Heart left ventricle (tissue), 16 donors: ENCODE data around the gene TUT4. TPM values are rescaled to one million over a fixed set of nuclear protein-coding genes. Genes with fewer than 3 reads are reported as not detected.

Experiments used
- ATAC-seq, 4 donors: fragments of 200-7000 bp; cut with Tn5 transposase; one replicate each; pipeline ENCODE4 v1.9.1; 2020 to 2022; ENCODE audit warnings: moderate library complexity in 4 of 4, mild to moderate bottlenecking in 3 of 4, moderate number of reproducible peaks in 1 of 4
- DNase-seq, 5 donors: peaks; one replicate each; pipeline ENCODE4 v3.0.0-alpha.2; 2020
- H3K27ac ChIP-seq, 12 donors: fragments of 200-600 bp; sonication (generic) in 4 of 12; one replicate each; pipeline versions ENCODE4 v1.5.0 to v1.8.0; 2016 to 2022; ENCODE audit warnings: mild to moderate bottlenecking in 2 of 12
- H3K27me3 ChIP-seq, 9 donors: fragments of 200-600 bp; sonication (generic) in 2 of 9; one replicate each; pipeline versions ENCODE4 v1.5.1 to v1.8.0; 2016 to 2022; ENCODE audit warnings: mild to moderate bottlenecking in 3 of 9
- H3K36me3 ChIP-seq, 9 donors: fragments of 200-600 bp; sonication (generic) in 2 of 9; one replicate each; pipeline versions ENCODE4 v1.5.0 to v1.8.0; 2018 to 2022; ENCODE audit warnings: mild to moderate bottlenecking in 2 of 9
- H3K4me1 ChIP-seq, 12 donors: fragments of 200-600 bp; sonication (generic) in 4 of 12; one replicate each; pipeline versions ENCODE4 v1.5.0 to v1.8.0; 2016 to 2022; ENCODE audit warnings: mild to moderate bottlenecking in 3 of 12
- H3K4me3 ChIP-seq, 12 donors: fragments of 200-600 bp; sonication (generic) in 4 of 12; one replicate each; pipeline versions ENCODE4 v1.5.0 to v1.8.0; 2017 to 2022; ENCODE audit warnings: mild to moderate bottlenecking in 9 of 12, moderate library complexity in 4 of 12
- H3K9me3 ChIP-seq, 12 donors: fragments of 200-600 bp; sonication (generic) in 4 of 12; one replicate each; pipeline versions ENCODE4 v1.5.0 to v1.8.0; 2016 to 2022; ENCODE audit warnings: mild to moderate bottlenecking in 1 of 12
- CTCF ChIP-seq, 12 donors: fragments of 200-600 bp; sonication (generic) in 4 of 12; IDR thresholded peaks; one replicate each; pipeline versions ENCODE4 v1.5.0 to v1.8.0; 2018 to 2022; ENCODE audit warnings: antibody characterized with exemption in 12 of 12, mild to moderate bottlenecking in 5 of 12
- POLR2A ChIP-seq, 2 donors: fragments of 450-650 bp; IDR thresholded peaks; one replicate each; pipeline ENCODE4 v1.6.1; 2017; ENCODE audit warnings: antibody characterized with exemption in 2 of 2, mild to moderate bottlenecking in 2 of 2, moderate library complexity in 2 of 2
- WGBS, 4 donors: extraction: QIAGEN DNeasy Blood & Tissue Kit in 2 of 4; methylation state at CpG; one replicate each; pipeline versions ENCODE4 v1.1.5 to v1.1.7; 2013 to 2018; 5-methylcytosine and 5-hydroxymethylcytosine counted together
- intact Hi-C, 10 donors: fragments of 100-400 bp; cut with DNase I; formaldehyde crosslinking; loops; one replicate each; pipeline versions ENCODE4 v1.11.1 to v1.14.2; 2022
- polyA plus RNA-seq, 2 donors: library from polyadenylated mRNA; stranded (reverse); fragments of 200-250 nt; gene quantifications; one replicate each; pipeline ENCODE4 v1.2.3, GENCODE V29; 2013
- total RNA-seq, 9 donors: library from RNA; depleted of rRNA in 2 of 9; stranded (reverse); fragments of >200 nt in 2 of 9; fragmentation: NEBNext Ultra II Directional in 3 of 9; extraction: Animal tissue kit (Norgen Biotek cat#: 25700) in 3 of 9; gene quantifications; one replicate each; pipeline versions ENCODE4 v1.1.0 to v1.2.4, GENCODE V29; 2016 to 2023
- donor health status: ischemic (EF 13 %, LVEDD 7.1; RV severe dilation, severe dysfunction).
- donor health status: healthy with polysubstance abuse.
- donor health status: DM: no; HTN: yes; CAD: no.
- donor health status: DM: no; HTN: no; CAD: no.
- donor health status: ischemic (EF 25% LVEDD 6.9; RV normal size, moderate dysfunction).
- donor health status: ischemic (EF 25% LVEDD 5.7; RV mildly dilated, moderate dysfunction).
- donor health status: healthy.
- donor health status: DM: yes; HTN: yes; CAD: no.
- donor health status: ischemic (EF 35%, LVEDD 5.7; RV mildly dilated, moderate dysfunction).
- donor health status: nonischemic (EF 11% LVEDD 7.7; RV severe dilation, severe dysfunction).
- donor health status: DM: yes; HTN: yes; CAD: no.
- donor health status: PGD.
- donor health status: ischemic (EF 29% LVEDD 5.4; RV normal size, mild dysfunction).
- donor health status: nonischemic (EF 23%, LVEDD 6.1; RV moderate dilation, normal function).

TUT4 gene
- total and polyA plus RNA-seq, 11 donors, result 14.8 to 43.8 (median 30.4) TPM

GRCh38 chr1:52546852-52547251 is 6.0 kb downstream of the TUT4 start:
- Histone ChIP-seq H3K4me1 (peaks cover 0 to 19% (median 6%) of the 10 kb centered on the region in 12 donors), H3K27me3 (no peaks in the 10 kb centered on the region), H3K4me3 (no peak overlapping the region), H3K9me3 (peaks cover 0 to 29% (median 12%) of the 10 kb centered on the region in 12 donors), H3K36me3 (peaks cover 0 to 3% (median 0%) of the 10 kb centered on the region in 9 donors), H3K27ac (no peak overlapping the region)
- TF ChIP-seq POLR2A (IDR thresholded peaks at IDR 0.05), result no peak
- no peak for TF ChIP-seq CTCF (IDR thresholded peaks at IDR 0.05)
- intact Hi-C loops, result loop anchor here in 1 of 10 donors (5.0 kb wide), 1 partner anchor 50 kb away; no protein-coding TSS in a partner anchor
- ATAC-seq (no peak), DNase-seq (no peak)
- 95 to 98% (median 97%) methylated on average over 5 of the region's 5 CpGs for WGBS, 4 donors

DNA sequence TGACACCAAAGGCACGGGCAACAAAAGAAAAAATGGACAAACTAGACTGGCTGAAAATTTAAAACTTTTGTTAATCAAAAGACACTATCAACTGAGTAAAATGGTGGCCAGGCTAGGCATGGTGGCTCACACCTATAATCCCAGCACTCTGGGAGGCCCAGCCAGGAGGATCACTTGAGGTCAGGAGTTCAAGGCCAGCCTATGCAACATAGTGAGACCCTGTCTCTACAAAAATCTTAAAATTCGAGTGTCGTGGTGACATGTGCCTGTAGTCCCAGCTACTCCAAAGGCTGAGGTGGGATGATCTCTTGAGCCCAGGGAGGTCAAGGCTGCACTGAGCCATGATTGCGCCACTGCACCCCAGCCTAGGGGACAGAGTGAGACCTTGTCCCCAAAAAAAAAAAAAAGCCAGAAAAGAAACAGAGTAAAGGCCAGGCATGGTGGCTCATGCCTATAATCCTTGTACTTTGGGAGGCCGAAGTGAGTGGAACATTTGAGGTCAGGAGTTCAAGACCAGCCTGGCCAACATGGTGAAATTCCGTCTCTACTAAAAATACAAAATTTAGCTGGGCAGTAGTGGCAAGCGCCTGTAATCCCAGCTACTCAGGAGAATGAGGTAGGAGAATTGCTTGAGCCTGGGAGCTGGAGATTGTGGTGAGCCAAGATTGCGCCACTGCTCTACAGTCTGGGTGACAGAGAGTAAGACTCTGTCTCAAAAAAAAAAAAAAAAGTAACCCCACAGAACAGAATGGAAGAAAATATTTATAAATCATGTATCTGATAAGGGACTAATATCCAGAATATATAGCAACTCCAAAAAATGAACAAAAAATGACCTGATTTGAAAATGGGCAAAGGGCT is 8.0 kb downstream of the TUT4 start:
- ATAC-seq (no peak), DNase-seq (no peak)
- 96 to 98% (median 97%) methylated on average over 8 of the region's 8 CpGs for WGBS, 4 donors
- Histone ChIP-seq H3K27me3 (no peaks in the 10 kb centered on the region), H3K9me3 (peaks cover 0 to 46% (median 20%) of the 10 kb centered on the region in 12 donors), H3K27ac (no peak overlapping the region), H3K4me1 (peaks cover 0 to 3% (median 0%) of the 10 kb centered on the region in 12 donors), H3K4me3 (no peak overlapping the region), H3K36me3 (peaks cover 0 to 3% (median 0%) of the 10 kb centered on the region in 9 donors)
- TF ChIP-seq POLR2A (IDR thresholded peaks at IDR 0.05) (no peak), CTCF (IDR thresholded peaks at IDR 0.05) (no peak)
- intact Hi-C loops, result loop anchor here in 1 of 10 donors (5.0 kb wide), 1 partner anchor 48 kb away; no protein-coding TSS in a partner anchor

DNA sequence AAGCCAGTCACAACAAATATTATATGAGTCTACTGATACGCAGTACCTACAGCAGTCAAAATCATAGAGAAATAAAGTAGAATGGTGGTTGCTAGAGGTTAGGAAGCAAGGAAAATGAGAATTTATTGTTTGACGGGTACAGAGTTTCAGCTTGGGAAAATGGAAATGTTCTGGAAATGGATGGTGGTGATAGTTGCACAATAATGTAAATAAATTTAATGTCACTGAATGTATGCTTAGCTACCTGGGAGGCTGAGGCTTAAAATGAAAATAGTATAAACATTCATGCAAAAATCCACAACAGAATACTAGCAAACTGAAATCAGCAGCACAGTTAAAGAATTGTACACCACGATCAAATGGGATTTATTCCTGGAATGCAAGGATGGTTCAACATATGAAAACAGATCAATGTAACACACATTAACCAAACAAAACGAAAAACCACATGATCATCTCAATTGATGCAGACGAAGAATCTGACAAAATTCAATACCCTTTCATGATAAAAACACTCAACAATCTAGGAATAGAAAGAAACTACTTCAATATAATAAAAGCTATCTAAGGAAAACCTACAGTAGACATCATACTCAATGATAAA is 10.7 kb downstream of the TUT4 start:
- H3K4me3 ChIP-seq, result no peak overlapping the region
- no peaks in the 10 kb centered on the region for H3K4me1 ChIP-seq
- TF ChIP-seq POLR2A (IDR thresholded peaks at IDR 0.05) (no peak), CTCF (IDR thresholded peaks at IDR 0.05) (no peak)
- peaks cover 0 to 3% (median 0%) of the 10 kb centered on the region in 9 donors for H3K36me3 ChIP-seq
- intact Hi-C loops, result no loop called here
- no peak for DNase-seq
- WGBS, 4 donors, result 96 to 98% (median 97%) methylated on average over 5 of the region's 5 CpGs
- no peak overlapping the region for H3K27ac ChIP-seq
- H3K27me3 ChIP-seq, result no peaks in the 10 kb centered on the region
- H3K9me3 ChIP-seq, result peaks cover 0 to 46% (median 20%) of the 10 kb centered on the region in 12 donors
- ATAC-seq, result no peak
